ENCODE data around the gene METTL1. TPM values are rescaled to one million over a fixed set of nuclear protein-coding genes. Genes with fewer than 3 reads are reported as not detected.

Gene METTL1
- total RNA-seq, 1 donor from 2014 or later: 40.7 TPM

GRCh38 chr12:57736741-57737466 lies 35.0 kb downstream of the METTL1 start:
- H3K9me3 Mint-ChIP-seq: no peaks in the 10 kb centered on the region
- POLR2A ChIA-PET: no interaction called here
- peaks cover 44% of the 10 kb centered on the region for H3K36me3 Mint-ChIP-seq (ENCODE audit: low read depth)
- ATAC-seq (ENCODE audit: low read depth) (no peak), DNase-seq (no peak)
- H3K27me3 Mint-ChIP-seq: no peaks in the 10 kb centered on the region
- no peak overlapping the region for H3K27ac Mint-ChIP-seq
- TF ChIP-seq CTCF (IDR thresholded peaks at IDR 0.05): no peak
- no peak overlapping the region for H3K4me3 Mint-ChIP-seq
- intact Hi-C loops (cut with micrococcal nuclease): no loop called here
- H3K4me1 Mint-ChIP-seq: peaks cover 27% of the 10 kb centered on the region
- CTCF ChIA-PET: no interaction called here

GRCh38 chr12:57735952-57736740 lies 35.8 kb downstream of the METTL1 start:
- H3K27ac Mint-ChIP-seq: no peak overlapping the region
- intact Hi-C loops (cut with micrococcal nuclease): no loop called here
- no peak for TF ChIP-seq CTCF (IDR thresholded peaks at IDR 0.05)
- POLR2A ChIA-PET: no interaction called here
- H3K4me3 Mint-ChIP-seq: no peak overlapping the region
- peaks cover 20% of the 10 kb centered on the region for H3K4me1 Mint-ChIP-seq
- ATAC-seq (ENCODE audit: low read depth) (no peak), DNase-seq (no peak)
- CTCF ChIA-PET: no interaction called here
- H3K36me3 Mint-ChIP-seq (ENCODE audit: low read depth): peaks cover 51% of the 10 kb centered on the region
- no peaks in the 10 kb centered on the region for H3K9me3 Mint-ChIP-seq
- no peaks in the 10 kb centered on the region for H3K27me3 Mint-ChIP-seq

GRCh38 chr12:57735198-57735855 lies 36.6 kb downstream of the METTL1 start:
- no peak for TF ChIP-seq CTCF (IDR thresholded peaks at IDR 0.05)
- no peak overlapping the region for H3K4me3 Mint-ChIP-seq

GRCh38 chr12:57734591-57734990 lies 37.3 kb downstream of the METTL1 start:
- no peaks in the 10 kb centered on the region for H3K27me3 Mint-ChIP-seq
- ChIA-PET CTCF (interaction anchor here (0.6 kb wide), 1 partner anchor 152 kb away, joined by 3 read pairs; no protein-coding TSS in a partner anchor), POLR2A (no interaction called here)
- H3K36me3 Mint-ChIP-seq (ENCODE audit: low read depth): peaks cover 66% of the 10 kb centered on the region
- no peak for TF ChIP-seq CTCF (IDR thresholded peaks at IDR 0.05)
- H3K9me3 Mint-ChIP-seq: no peaks in the 10 kb centered on the region
- H3K27ac Mint-ChIP-seq: no peak overlapping the region
- intact Hi-C loops (cut with micrococcal nuclease): no loop called here
- DNase-seq (no peak), ATAC-seq (ENCODE audit: low read depth) (no peak)
- peaks cover 10% of the 10 kb centered on the region for H3K4me1 Mint-ChIP-seq
- no peak overlapping the region for H3K4me3 Mint-ChIP-seq

More at GRCh38 chr12:57735198-57735855, 36.6 kb downstream of the METTL1 start:
- H3K36me3 Mint-ChIP-seq (ENCODE audit: low read depth): peaks cover 60% of the 10 kb centered on the region
- POLR2A ChIA-PET: interaction anchor here (0.6 kb wide), 1 partner anchor 40 kb away, joined by 4 read pairs; no protein-coding TSS in a partner anchor
- H3K27me3 Mint-ChIP-seq: no peaks in the 10 kb centered on the region
- H3K27ac Mint-ChIP-seq: no peak overlapping the region
- peaks cover 12% of the 10 kb centered on the region for H3K4me1 Mint-ChIP-seq
- ATAC-seq (ENCODE audit: low read depth): no peak
- CTCF ChIA-PET: no interaction called here
- intact Hi-C loops (cut with micrococcal nuclease): no loop called here
- no peaks in the 10 kb centered on the region for H3K9me3 Mint-ChIP-seq
- no peak for DNase-seq

GRCh38 chr12:57733928-57734327 lies 38.0 kb downstream of the METTL1 start:
- ChIA-PET POLR2A (interaction anchor here (0.6 kb wide), 1 partner anchor 8 kb away, joined by 3 read pairs; no protein-coding TSS in a partner anchor), CTCF (no interaction called here)
- Mint-ChIP-seq H3K4me1 (peaks cover 4% of the 10 kb centered on the region), H3K27me3 (no peaks in the 10 kb centered on the region), H3K36me3 (ENCODE audit: low read depth) (peaks cover 67% of the 10 kb centered on the region), H3K27ac (no peak overlapping the region), H3K4me3 (no peak overlapping the region), H3K9me3 (no peaks in the 10 kb centered on the region)
- no peak for TF ChIP-seq CTCF (IDR thresholded peaks at IDR 0.05)
- DNase-seq (no peak), ATAC-seq (ENCODE audit: low read depth) (no peak)
- intact Hi-C loops (cut with micrococcal nuclease): no loop called here

All from activated B cell treated with CpG ODN at 0.5 μM for 24 hours (primary cell).